Endothelial cell of umbilical vein (primary cell): ENCODE results near the gene MRPL9. TPM values are rescaled to one million over a fixed set of nuclear protein-coding genes. Genes with fewer than 3 reads are reported as not detected.

ENCODE experiments used
- BruUV-seq: library from RNA; stranded (reverse); fragments of 400-500 nt; replicated peaks from 2 replicates; lab custom pipeline; 2021; lab: Mats Ljungman, UMichigan
- CTCF ChIA-PET: fragments of 300-600, 350-600 bp; sonication (Branson Sonifier 250); formaldehyde crosslinking; loops from one replicate; lab custom pipeline; 2021; ENCODE audit warnings: antibody characterized with exemption, inconsistent platforms; lab: Charles Lee
- POLR2A ChIA-PET: fragments of 300-600, 350-600 bp; sonication (Branson Sonifier 250); formaldehyde crosslinking; loops from one replicate; lab custom pipeline; 2021; ENCODE audit warnings: antibody characterized with exemption, inconsistent platforms; lab: Charles Lee
- DNase-seq: peaks from one replicate; pipeline ENCODE4 v3.0.0-alpha.2; 2011; ENCODE audit warnings: low read depth, low spot score
- FAIRE-seq: peaks from 2 replicates; lab custom pipeline; 2011; peaks lifted over from hg19 to GRCh38; lab: Jason Lieb, UNC
- H2AFZ ChIP-seq: 2 replicates; pipeline ENCODE4 v1.6.0; 2012; ENCODE audit warnings: low read depth, low read length, control low read depth, inconsistent platforms
- H3K27ac ChIP-seq: 2 replicates; pipeline ENCODE4 v1.5.1; 2011; ENCODE audit warnings: low read depth, mild to moderate bottlenecking, control low read depth, low read length, moderate library complexity; ENCODE audit not compliant: insufficient read depth
- H3K27me3 ChIP-seq, 2 experiments: 2 replicates each; pipeline versions ENCODE4 v1.6.0 to v1.6.1; 2011; ENCODE audit warnings: low read length in 2 of 2, mixed read lengths in 1 of 2; ENCODE audit not compliant: control insufficient read depth in 2 of 2, insufficient read depth in 2 of 2
- H3K36me3 ChIP-seq, 2 experiments: 2 replicates in 1 of 2; 3 replicates in 1 of 2; pipeline ENCODE4 v1.5.1; 2011; ENCODE audit warnings: low read length in 2 of 2, mild to moderate bottlenecking in 1 of 2, moderate library complexity in 1 of 2; ENCODE audit not compliant: control insufficient read depth in 2 of 2, insufficient read depth in 2 of 2; ENCODE audit errors: extremely low read depth in 1 of 2
- H3K4me1 ChIP-seq: 3 replicates; pipeline ENCODE4 v1.5.1; 2011; ENCODE audit warnings: mild to moderate bottlenecking, low read length; ENCODE audit not compliant: control insufficient read depth, insufficient read depth; ENCODE audit errors: extremely low read depth
- H3K4me2 ChIP-seq: 2 replicates; pipeline ENCODE4 v1.6.1; 2011; ENCODE audit warnings: low read length, control low read depth, mixed read lengths; ENCODE audit not compliant: insufficient read depth
- H3K4me3 ChIP-seq, 3 experiments: fragments of 200-600 bp in 1 of 3; sonication (generic), shearing (Covaris generic) in 1 of 3; replicated peaks in 1 of 3; 2 replicates each; pipeline ENCODE4 v1.5.1; 2011 to 2016; ENCODE audit warnings: control low read depth in 3 of 3, low read length in 3 of 3, mild to moderate bottlenecking in 2 of 3, inconsistent platforms in 1 of 3, low read depth in 1 of 3, moderate library complexity in 1 of 3; ENCODE audit not compliant: insufficient read depth in 1 of 3
- H3K79me2 ChIP-seq: 2 replicates; pipeline ENCODE4 v1.6.0; 2012; ENCODE audit warnings: low read length, inconsistent platforms; ENCODE audit not compliant: control insufficient read depth, insufficient read depth
- H3K9ac ChIP-seq: replicated peaks from 2 replicates; pipeline ENCODE3; 2011; ENCODE audit warnings: low read length, control low read depth; ENCODE audit not compliant: insufficient read depth; ENCODE audit errors: extremely low read depth
- H3K9me1 ChIP-seq: replicated peaks from 3 replicates; pipeline ENCODE4 v1.6.0; 2011; ENCODE audit warnings: mild to moderate bottlenecking, low read length; ENCODE audit not compliant: control insufficient read depth, insufficient read depth; ENCODE audit errors: extremely low read depth
- H3K9me3 ChIP-seq: replicated peaks from 2 replicates; pipeline ENCODE4 v1.5.1; 2012; ENCODE audit warnings: low read length, inconsistent platforms; ENCODE audit not compliant: control insufficient read depth, insufficient read depth
- H4K20me1 ChIP-seq: replicated peaks from 2 replicates; pipeline ENCODE3; 2011; ENCODE audit warnings: mild to moderate bottlenecking, low read length; ENCODE audit not compliant: control insufficient read depth, insufficient read depth; ENCODE audit errors: extremely low read depth
- EZH2 ChIP-seq: IDR thresholded peaks from 2 replicates; pipeline ENCODE4 v1.6.1; 2012; ENCODE audit warnings: borderline replicate concordance, low read depth, mild to moderate bottlenecking, moderate library complexity, low read length, inconsistent platforms; ENCODE audit not compliant: severe bottlenecking
- FOS ChIP-seq: IDR thresholded peaks from 2 replicates; pipeline ENCODE4 v1.6.1; 2011; ENCODE audit warnings: mild to moderate bottlenecking, low read length, moderate library complexity, borderline replicate concordance; ENCODE audit not compliant: insufficient read depth
- GATA2 ChIP-seq: IDR thresholded peaks from 2 replicates; pipeline ENCODE4 v1.7.0; 2011; ENCODE audit warnings: low read depth, mild to moderate bottlenecking, moderate library complexity, mixed read lengths, low read length; ENCODE audit not compliant: insufficient read length, insufficient read depth
- JUN ChIP-seq: IDR thresholded peaks from 2 replicates; pipeline ENCODE4 v1.6.1; 2011; ENCODE audit warnings: borderline replicate concordance, low read depth; ENCODE audit not compliant: insufficient read length, insufficient read depth
- MAX ChIP-seq: IDR thresholded peaks from 2 replicates; pipeline ENCODE4 v1.6.1; 2011; ENCODE audit not compliant: insufficient read depth, insufficient read length
- MYC ChIP-seq: IDR thresholded peaks from one replicate; pipeline ENCODE4 v1.6.1; 2011; ENCODE audit warnings: mild to moderate bottlenecking, low read depth, low read length
- POLR2A ChIP-seq: IDR thresholded peaks from 2 replicates; pipeline ENCODE4 v1.6.1; 2012; ENCODE audit warnings: low read depth, mild to moderate bottlenecking, control low read depth, low read length
- POLR2AphosphoS5 ChIP-seq: IDR thresholded peaks from 2 replicates; pipeline ENCODE4 v1.6.1; 2012; ENCODE audit warnings: low read depth, mild to moderate bottlenecking, control low read depth, low read length, moderate library complexity; ENCODE audit not compliant: insufficient read depth
- dilution Hi-C: fragments of 300-500 bp; cut with MboI; formaldehyde crosslinking; loops from one replicate; pipeline ENCODE4 v1.15.0; 2019; ENCODE audit warnings: low sequenced_read_pairs; ENCODE audit not compliant: extremely low pct_ligation_motif_present
- intact Hi-C: fragments of 100-400 bp; cut with micrococcal nuclease; formaldehyde crosslinking; loops from one replicate; pipeline ENCODE4 v1.10.0; 2022
- polyA plus RNA-seq, 4 experiments: library from polyadenylated mRNA; depleted of rRNA in 3 of 4; stranded (reverse) in 3 of 4; unstranded in 1 of 4; fragments of >200 nt; gene quantifications; 2 replicates each; pipeline versions ENCODE4 v1.2.1 to v1.2.3, GENCODE V29; 2011 to 2012; ENCODE audit warnings: missing spikeins in 1 of 4
- total RNA-seq: library from RNA; stranded (reverse); gene quantifications from 2 replicates; pipeline ENCODE4 v1.2.3, GENCODE V29; 2021
- TF ChIP-seq, protein P1 (sequence below), 2 donors: IDR thresholded peaks; 1 replicate in 1 of 2; 2 replicates in 1 of 2; pipeline ENCODE4 v1.5.1; 2011; ENCODE audit warnings: low read length in 2 of 2, mild to moderate bottlenecking in 2 of 2, moderate library complexity in 2 of 2, control low read depth in 1 of 2, inconsistent platforms in 1 of 2, low read depth in 1 of 2; ENCODE audit not compliant: insufficient read depth in 1 of 2; ENCODE audit errors: extremely low read depth in 1 of 2

Gene MRPL9
- total and polyA plus RNA-seq, 2 donors (not counting 3 experiments of a cell fraction or from before 2014, with no cell fraction given), result 79.1 to 112 TPM

- TF ChIP-seq JUN (no peak), FOS (no peak), MAX (no peak)
- TF ChIP-seq, protein P1, sequence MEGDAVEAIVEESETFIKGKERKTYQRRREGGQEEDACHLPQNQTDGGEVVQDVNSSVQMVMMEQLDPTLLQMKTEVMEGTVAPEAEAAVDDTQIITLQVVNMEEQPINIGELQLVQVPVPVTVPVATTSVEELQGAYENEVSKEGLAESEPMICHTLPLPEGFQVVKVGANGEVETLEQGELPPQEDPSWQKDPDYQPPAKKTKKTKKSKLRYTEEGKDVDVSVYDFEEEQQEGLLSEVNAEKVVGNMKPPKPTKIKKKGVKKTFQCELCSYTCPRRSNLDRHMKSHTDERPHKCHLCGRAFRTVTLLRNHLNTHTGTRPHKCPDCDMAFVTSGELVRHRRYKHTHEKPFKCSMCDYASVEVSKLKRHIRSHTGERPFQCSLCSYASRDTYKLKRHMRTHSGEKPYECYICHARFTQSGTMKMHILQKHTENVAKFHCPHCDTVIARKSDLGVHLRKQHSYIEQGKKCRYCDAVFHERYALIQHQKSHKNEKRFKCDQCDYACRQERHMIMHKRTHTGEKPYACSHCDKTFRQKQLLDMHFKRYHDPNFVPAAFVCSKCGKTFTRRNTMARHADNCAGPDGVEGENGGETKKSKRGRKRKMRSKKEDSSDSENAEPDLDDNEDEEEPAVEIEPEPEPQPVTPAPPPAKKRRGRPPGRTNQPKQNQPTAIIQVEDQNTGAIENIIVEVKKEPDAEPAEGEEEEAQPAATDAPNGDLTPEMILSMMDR (IDR thresholded peaks at IDR 0.05; ENCODE audit: extremely low read depth in 1 of 2, insufficient read depth in 1 of 2, low read depth in 1 of 2, low read length in 2 of 2), result no peak
- FAIRE-seq, result no peak
- Histone ChIP-seq H3K9me3 (no peaks in the 10 kb centered on the region), H3K27me3 (peaks cover 64% of the 10 kb centered on the region in 2 experiments), H3K27ac (no peak overlapping the region), H3K36me3 (no peaks in the 10 kb centered on the region), H2AFZ (no peak overlapping the region), H3K9me1 (no peaks in the 10 kb centered on the region), H3K79me2 (no peaks in the 10 kb centered on the region), H3K9ac (no peak overlapping the region), H3K4me3 (no peak overlapping the region), H4K20me1 (no peaks in the 10 kb centered on the region), H3K4me2 (no peak overlapping the region), H3K4me1 (peaks cover 4% of the 10 kb centered on the region)
- DNase-seq, result no peak
- BruUV-seq, result no TSS peak
- dilution Hi-C loops (no loop called here), intact Hi-C loops (no loop called here)
- POLR2A ChIA-PET, result no interaction called here
- CTCF ChIA-PET, result no interaction called here
Observed at GRCh38 chr1:151718666-151719065, 44.6 kb downstream of the MRPL9 start.

- ChIA-PET POLR2A (no interaction called here), CTCF (interaction anchor here (1.6 kb wide), 1 partner anchor 25 kb away, joined by 5 read pairs; no protein-coding TSS in a partner anchor)
- H3K36me3 ChIP-seq, result no peaks in the 10 kb centered on the region
- no peak overlapping the region for H2AFZ ChIP-seq
- H3K9ac ChIP-seq, result no peak overlapping the region
- H3K79me2 ChIP-seq, result no peaks in the 10 kb centered on the region
- no peak overlapping the region for H3K4me2 ChIP-seq
- dilution Hi-C loops, result no loop called here
- no peaks in the 10 kb centered on the region for H3K9me1 ChIP-seq
- no peak overlapping the region for H3K27ac ChIP-seq
- H3K4me1 ChIP-seq, result peaks cover 4% of the 10 kb centered on the region
- FAIRE-seq, result no peak
- TF ChIP-seq POLR2AphosphoS5 (no peak), GATA2 (no peak), MAX (no peak), FOS (no peak), EZH2 (no peak), MYC (no peak), JUN (no peak), POLR2A (no peak)
- TF ChIP-seq, protein P1 (IDR thresholded peaks at IDR 0.05; ENCODE audit: extremely low read depth in 1 of 2, insufficient read depth in 1 of 2, low read depth in 1 of 2, low read length in 2 of 2), result no peak
- no peak overlapping the region for H3K4me3 ChIP-seq
- BruUV-seq, result no TSS peak
- peaks cover 63 to 64% of the 10 kb centered on the region in 2 experiments for H3K27me3 ChIP-seq
- H4K20me1 ChIP-seq, result no peaks in the 10 kb centered on the region
- no peaks in the 10 kb centered on the region for H3K9me3 ChIP-seq
- intact Hi-C loops, result no loop called here
- DNase-seq, result no peak
Observed at GRCh38 chr1:151718011-151718431, 45.3 kb downstream of the MRPL9 start.
